SU-DHL-6 (cell line): ENCODE results near the gene ELF4.

ENCODE experiments used
- H2AFZ ChIP-seq: fragments of 200-600 bp; sonication (generic); 2 replicates; pipeline ENCODE4 v1.6.1; 2014; ENCODE audit warnings: low read depth, mild to moderate bottlenecking, moderate library complexity, mixed read lengths, antibody characterized with exemption, low read length; ENCODE audit not compliant: severe bottlenecking
- H3F3A ChIP-seq: fragments of 200-600 bp; shearing (Covaris generic); 2 replicates; pipeline ENCODE4 v1.6.0; 2016; ENCODE audit warnings: antibody characterized with exemption, mild to moderate bottlenecking; ENCODE audit not compliant: insufficient read depth
- H3K27ac ChIP-seq: fragments of 200-600 bp; sonication (generic); 2 replicates; pipeline ENCODE4 v1.5.1; 2016; ENCODE audit warnings: low read depth, mild to moderate bottlenecking, low read length, moderate library complexity, mixed read lengths
- H3K27me3 ChIP-seq: fragments of 200-600 bp; sonication (generic), shearing (Covaris generic); 2 replicates; pipeline ENCODE4 v1.6.0; 2014; ENCODE audit warnings: mild to moderate bottlenecking, low read length
- H3K36me3 ChIP-seq: fragments of 200-600 bp; sonication (generic); 2 replicates; pipeline ENCODE4 v1.6.1; 2014; ENCODE audit warnings: mild to moderate bottlenecking, low read length, mixed read lengths
- H3K4me2 ChIP-seq: fragments of 300-600, 200-600 bp; shearing (Covaris generic), sonication (generic); 2 replicates; pipeline ENCODE4 v1.6.0; 2014; ENCODE audit warnings: low read length, low read depth, mild to moderate bottlenecking; ENCODE audit not compliant: poor library complexity, severe bottlenecking
- H3K4me3 ChIP-seq: fragments of 200-600 bp; sonication (generic); 2 replicates; pipeline ENCODE4 v1.5.1; 2014; ENCODE audit warnings: antibody characterized with exemption, low read length, mild to moderate bottlenecking, mixed read lengths; ENCODE audit not compliant: insufficient read depth, poor library complexity, severe bottlenecking
- H3K79me2 ChIP-seq: fragments of 200-600 bp; sonication (generic); 2 replicates; pipeline ENCODE4 v1.6.1; 2014; ENCODE audit warnings: mild to moderate bottlenecking, low read length, moderate library complexity; ENCODE audit not compliant: insufficient read depth
- H3K9ac ChIP-seq: fragments of 200-600 bp; sonication (generic); 2 replicates; pipeline ENCODE4 v1.7.0; 2014; ENCODE audit warnings: mild to moderate bottlenecking, low read length
- H3K9me2 ChIP-seq: fragments of 200-600 bp; sonication (generic); replicated peaks from 2 replicates; pipeline ENCODE4 v1.6.1; 2014; ENCODE audit warnings: low read length; ENCODE audit not compliant: insufficient read depth
- H3K9me3 ChIP-seq: fragments of 200-600 bp; sonication (generic); 2 replicates; pipeline ENCODE4 v1.6.1; 2014; ENCODE audit warnings: low read length, mixed read lengths; ENCODE audit not compliant: insufficient read depth
- H4K20me1 ChIP-seq: fragments of 200-600 bp; sonication (generic); 2 replicates; pipeline ENCODE4 v1.6.1; 2014; ENCODE audit warnings: low read depth, mild to moderate bottlenecking, antibody characterized with exemption, low read length, moderate library complexity, mixed read lengths
- CTCF ChIP-seq: fragments of 200-600 bp; sonication (generic); IDR thresholded peaks from one replicate; pipeline ENCODE4 v1.5.1; 2017; ENCODE audit warnings: antibody characterized with exemption, mild to moderate bottlenecking, low read length, moderate library complexity; ENCODE audit not compliant: insufficient read depth, poor library complexity, severe bottlenecking
- EZH2phosphoT487 ChIP-seq: fragments of 200-600 bp; sonication (generic), shearing (Covaris generic); conservative IDR thresholded peaks from 2 replicates; pipeline ENCODE4 v1.6.1; 2018; ENCODE audit warnings: mild to moderate bottlenecking, antibody characterized with exemption, low read length, moderate library complexity, mixed read lengths

The ELF4 gene

GRCh38 chrX:130025256-130025655 is 85.0 kb downstream of the ELF4 start:
- Histone ChIP-seq H3K9me2 (no peaks in the 10 kb centered on the region), H3F3A (no peaks in the 10 kb centered on the region), H3K9me3 (no peaks in the 10 kb centered on the region), H3K4me3 (no peak overlapping the region), H3K27ac (no peak overlapping the region), H3K79me2 (no peaks in the 10 kb centered on the region), H3K36me3 (no peaks in the 10 kb centered on the region), H3K9ac (no peak overlapping the region), H4K20me1 (no peaks in the 10 kb centered on the region), H2AFZ (no peak overlapping the region), H3K4me2 (no peak overlapping the region), H3K27me3 (no peaks in the 10 kb centered on the region)
- no peak for TF ChIP-seq CTCF
- no peak for TF ChIP-seq EZH2phosphoT487

DNA sequence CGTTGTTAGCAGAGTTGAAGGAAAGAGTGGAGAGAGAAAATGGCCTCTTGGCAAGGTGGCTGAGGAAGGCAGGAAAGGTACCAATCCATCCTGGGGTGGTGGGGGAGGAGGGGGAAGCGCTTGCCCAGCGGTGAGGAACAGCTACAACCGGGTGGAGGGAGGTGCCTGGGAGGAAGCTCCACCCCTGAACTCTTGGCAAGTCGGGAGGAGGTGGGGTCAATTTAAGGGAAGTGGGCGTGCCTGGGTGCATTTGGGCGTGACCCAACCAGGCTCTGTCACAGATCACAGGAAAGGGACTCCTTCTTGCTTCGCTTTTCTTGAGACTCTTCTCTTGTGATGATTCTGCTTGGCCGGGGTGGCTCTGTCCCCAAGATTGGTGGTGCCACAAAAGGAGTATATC is 86.2 kb downstream of the ELF4 start:
- H3F3A ChIP-seq = no peaks in the 10 kb centered on the region
- peak overlapping the region; percentile 34 for H3K27ac ChIP-seq
- no peaks in the 10 kb centered on the region for H3K36me3 ChIP-seq
- H4K20me1 ChIP-seq = no peaks in the 10 kb centered on the region
- H3K9ac ChIP-seq = peak overlapping the region; percentile 47
- H3K27me3 ChIP-seq = no peaks in the 10 kb centered on the region
- H3K9me3 ChIP-seq = no peaks in the 10 kb centered on the region
- peak overlapping the region; percentile 71 for H3K4me2 ChIP-seq
- H3K4me3 ChIP-seq = peak overlapping the region; percentile 49
- TF ChIP-seq CTCF (no peak), EZH2phosphoT487 (no peak)
- no peaks in the 10 kb centered on the region for H3K9me2 ChIP-seq
- H3K79me2 ChIP-seq = no peaks in the 10 kb centered on the region
- H2AFZ ChIP-seq = peak overlapping the region; percentile 92

- Histone ChIP-seq H4K20me1 (no peaks in the 10 kb centered on the region), H3K27me3 (no peaks in the 10 kb centered on the region), H3K9me2 (no peaks in the 10 kb centered on the region), H3K79me2 (no peaks in the 10 kb centered on the region), H2AFZ (no peak overlapping the region), H3K36me3 (no peaks in the 10 kb centered on the region), H3K9me3 (no peaks in the 10 kb centered on the region), H3K27ac (no peak overlapping the region), H3K4me2 (no peak overlapping the region), H3K9ac (no peak overlapping the region), H3F3A (no peaks in the 10 kb centered on the region), H3K4me3 (no peak overlapping the region)
- TF ChIP-seq EZH2phosphoT487 = no peak
- TF ChIP-seq CTCF = no peak
Measured at GRCh38 chrX:130020661-130021324, 89.5 kb downstream of the ELF4 start.
